Measurements from ENCODE around the gene TMEM255A. TPM values are rescaled to one million over a fixed set of nuclear protein-coding genes. Genes with fewer than 3 reads are reported as not detected.

Gene TMEM255A
- total RNA-seq, 4 donors from 2014 or later = 3.9 to 7.1 (median 6.1) TPM

DNA sequence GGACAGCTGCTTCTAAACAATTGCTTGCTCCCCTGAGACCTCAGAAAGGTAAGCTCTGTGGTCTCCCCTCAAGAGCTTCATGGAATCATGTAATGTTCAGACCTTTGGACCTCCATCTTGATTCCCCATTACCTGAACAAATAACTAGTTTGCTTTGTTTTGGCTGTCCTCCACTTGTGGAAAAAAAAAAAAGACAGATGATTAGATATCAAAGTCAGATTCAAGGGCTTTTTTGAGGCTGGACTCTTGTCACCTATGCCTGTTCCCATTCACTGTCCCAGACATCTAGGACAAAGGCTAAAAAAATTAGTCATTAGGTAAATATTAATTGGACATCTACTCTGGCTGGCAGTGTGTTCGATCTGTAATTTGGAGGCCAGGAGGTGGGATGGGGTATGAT is 13.3 kb downstream of the TMEM255A start:
- no peaks in the 10 kb centered on the region for H3K36me3 ChIP-seq
- no peaks in the 10 kb centered on the region for H3K4me1 ChIP-seq
- no peak for TF ChIP-seq POLR2A (IDR thresholded peaks at IDR 0.05)
- no peak for TF ChIP-seq EP300 (IDR thresholded peaks at IDR 0.05)
- TF ChIP-seq, protein P1, sequence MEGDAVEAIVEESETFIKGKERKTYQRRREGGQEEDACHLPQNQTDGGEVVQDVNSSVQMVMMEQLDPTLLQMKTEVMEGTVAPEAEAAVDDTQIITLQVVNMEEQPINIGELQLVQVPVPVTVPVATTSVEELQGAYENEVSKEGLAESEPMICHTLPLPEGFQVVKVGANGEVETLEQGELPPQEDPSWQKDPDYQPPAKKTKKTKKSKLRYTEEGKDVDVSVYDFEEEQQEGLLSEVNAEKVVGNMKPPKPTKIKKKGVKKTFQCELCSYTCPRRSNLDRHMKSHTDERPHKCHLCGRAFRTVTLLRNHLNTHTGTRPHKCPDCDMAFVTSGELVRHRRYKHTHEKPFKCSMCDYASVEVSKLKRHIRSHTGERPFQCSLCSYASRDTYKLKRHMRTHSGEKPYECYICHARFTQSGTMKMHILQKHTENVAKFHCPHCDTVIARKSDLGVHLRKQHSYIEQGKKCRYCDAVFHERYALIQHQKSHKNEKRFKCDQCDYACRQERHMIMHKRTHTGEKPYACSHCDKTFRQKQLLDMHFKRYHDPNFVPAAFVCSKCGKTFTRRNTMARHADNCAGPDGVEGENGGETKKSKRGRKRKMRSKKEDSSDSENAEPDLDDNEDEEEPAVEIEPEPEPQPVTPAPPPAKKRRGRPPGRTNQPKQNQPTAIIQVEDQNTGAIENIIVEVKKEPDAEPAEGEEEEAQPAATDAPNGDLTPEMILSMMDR (IDR thresholded peaks at IDR 0.05) = no peak
- no peaks in the 10 kb centered on the region for H3K9me3 ChIP-seq
- WGBS, 2 donors = 77 to 83% methylated on average over 1 of the region's 1 CpG
- no peak overlapping the region for H3K27ac ChIP-seq
- H3K4me3 ChIP-seq = no peak overlapping the region
- no peak for DNase-seq (ENCODE audit: low spot score in 2 of 2)
- peaks cover 0 to 15% of the 10 kb centered on the region in 2 donors for H3K27me3 ChIP-seq

DNA sequence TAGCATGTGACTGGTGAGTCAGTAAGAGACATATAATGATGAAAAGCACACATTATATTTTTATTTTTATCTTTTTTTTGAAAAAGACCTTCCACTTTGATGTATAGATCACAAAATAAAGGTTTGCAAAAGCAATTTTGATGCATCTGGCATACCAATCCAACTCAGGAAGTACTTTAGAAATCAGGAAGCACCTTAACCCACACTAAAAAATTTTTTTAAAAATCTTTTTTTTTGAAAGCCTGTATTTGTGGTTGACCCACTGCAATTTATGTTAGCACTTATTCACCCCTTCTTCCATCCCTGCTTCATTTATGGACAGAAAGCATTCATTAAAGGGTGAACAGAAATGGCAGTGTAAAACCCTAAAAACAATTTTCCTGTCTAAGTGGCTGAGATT is 16.6 kb downstream of the TMEM255A start:
- Histone ChIP-seq H3K27ac (no peak overlapping the region), H3K27me3 (peaks cover 0 to 5% of the 10 kb centered on the region in 2 donors), H3K4me1 (no peaks in the 10 kb centered on the region), H3K36me3 (no peaks in the 10 kb centered on the region), H3K4me3 (no peak overlapping the region), H3K9me3 (no peaks in the 10 kb centered on the region)
- TF ChIP-seq EP300 (IDR thresholded peaks at IDR 0.05) (no peak), POLR2A (IDR thresholded peaks at IDR 0.05) (no peak)
- TF ChIP-seq, protein P1 (IDR thresholded peaks at IDR 0.05) = no peak
- DNase-seq (ENCODE audit: low spot score in 2 of 2) = no peak

- no peaks in the 10 kb centered on the region for H3K4me1 ChIP-seq
- peaks cover 0 to 5% of the 10 kb centered on the region in 2 donors for H3K27me3 ChIP-seq
- TF ChIP-seq EP300 (IDR thresholded peaks at IDR 0.05) (no peak), POLR2A (IDR thresholded peaks at IDR 0.05) (no peak)
- TF ChIP-seq, protein P1 (IDR thresholded peaks at IDR 0.05) = no peak
- H3K4me3 ChIP-seq = no peak overlapping the region
- WGBS, 2 donors = 51 to 59% methylated on average over 2 of the region's 2 CpGs
- no peak overlapping the region for H3K27ac ChIP-seq
- H3K9me3 ChIP-seq = no peaks in the 10 kb centered on the region
- no peak for DNase-seq (ENCODE audit: low spot score in 2 of 2)
- no peaks in the 10 kb centered on the region for H3K36me3 ChIP-seq
Observed at GRCh38 chrX:120293015-120293414, 18.2 kb downstream of the TMEM255A start.

GRCh38 chrX:120291211-120291610 is 20.1 kb downstream of the TMEM255A start:
- Histone ChIP-seq H3K27me3 (peaks cover 0 to 5% of the 10 kb centered on the region in 2 donors), H3K4me3 (no peak overlapping the region), H3K4me1 (no peaks in the 10 kb centered on the region), H3K9me3 (no peaks in the 10 kb centered on the region), H3K36me3 (no peaks in the 10 kb centered on the region), H3K27ac (no peak overlapping the region)
- 79 to 90% methylated on average over 5 to 6 of the region's 6 CpGs for WGBS, 2 donors
- DNase-seq (ENCODE audit: low spot score in 2 of 2) = no peak
- TF ChIP-seq, protein P1 (IDR thresholded peaks at IDR 0.05) = no peak
- TF ChIP-seq POLR2A (IDR thresholded peaks at IDR 0.05) = no peak
- TF ChIP-seq EP300 (IDR thresholded peaks at IDR 0.05) = no peak

GRCh38 chrX:120290107-120290506 is 21.2 kb downstream of the TMEM255A start:
- Histone ChIP-seq H3K4me3 (no peak overlapping the region), H3K9me3 (no peaks in the 10 kb centered on the region), H3K27ac (no peak overlapping the region), H3K4me1 (no peaks in the 10 kb centered on the region), H3K36me3 (no peaks in the 10 kb centered on the region), H3K27me3 (no peaks in the 10 kb centered on the region)
- TF ChIP-seq, protein P1 (IDR thresholded peaks at IDR 0.05) = no peak
- TF ChIP-seq POLR2A (IDR thresholded peaks at IDR 0.05) (no peak), EP300 (IDR thresholded peaks at IDR 0.05) (no peak)
- no peak for DNase-seq (ENCODE audit: low spot score in 2 of 2)
